Heart left ventricle (tissue), 16 donors: ENCODE data around the gene GRM8. TPM values are rescaled to one million over a fixed set of nuclear protein-coding genes. Genes with fewer than 3 reads are reported as not detected.

ENCODE experiments used
- ATAC-seq, 4 donors: fragments of 200-7000 bp; cut with Tn5 transposase; one replicate each; pipeline ENCODE4 v1.9.1; 2020 to 2022; ENCODE audit warnings: moderate library complexity in 4 of 4, mild to moderate bottlenecking in 3 of 4, moderate number of reproducible peaks in 1 of 4
- DNase-seq, 5 donors: peaks; one replicate each; pipeline ENCODE4 v3.0.0-alpha.2; 2020
- H3K27ac ChIP-seq, 12 donors: fragments of 200-600 bp; sonication (generic) in 4 of 12; one replicate each; pipeline versions ENCODE4 v1.5.0 to v1.8.0; 2016 to 2022; ENCODE audit warnings: mild to moderate bottlenecking in 2 of 12
- H3K27me3 ChIP-seq, 9 donors: fragments of 200-600 bp; sonication (generic) in 2 of 9; one replicate each; pipeline versions ENCODE4 v1.5.1 to v1.8.0; 2016 to 2022; ENCODE audit warnings: mild to moderate bottlenecking in 3 of 9
- H3K36me3 ChIP-seq, 9 donors: fragments of 200-600 bp; sonication (generic) in 2 of 9; one replicate each; pipeline versions ENCODE4 v1.5.0 to v1.8.0; 2018 to 2022; ENCODE audit warnings: mild to moderate bottlenecking in 2 of 9
- H3K4me1 ChIP-seq, 12 donors: fragments of 200-600 bp; sonication (generic) in 4 of 12; one replicate each; pipeline versions ENCODE4 v1.5.0 to v1.8.0; 2016 to 2022; ENCODE audit warnings: mild to moderate bottlenecking in 3 of 12
- H3K4me3 ChIP-seq, 12 donors: fragments of 200-600 bp; sonication (generic) in 4 of 12; one replicate each; pipeline versions ENCODE4 v1.5.0 to v1.8.0; 2017 to 2022; ENCODE audit warnings: mild to moderate bottlenecking in 9 of 12, moderate library complexity in 4 of 12
- H3K9me3 ChIP-seq, 12 donors: fragments of 200-600 bp; sonication (generic) in 4 of 12; one replicate each; pipeline versions ENCODE4 v1.5.0 to v1.8.0; 2016 to 2022; ENCODE audit warnings: mild to moderate bottlenecking in 1 of 12
- CTCF ChIP-seq, 12 donors: fragments of 200-600 bp; sonication (generic) in 4 of 12; IDR thresholded peaks; one replicate each; pipeline versions ENCODE4 v1.5.0 to v1.8.0; 2018 to 2022; ENCODE audit warnings: antibody characterized with exemption in 12 of 12, mild to moderate bottlenecking in 5 of 12
- POLR2A ChIP-seq, 2 donors: fragments of 450-650 bp; IDR thresholded peaks; one replicate each; pipeline ENCODE4 v1.6.1; 2017; ENCODE audit warnings: antibody characterized with exemption in 2 of 2, mild to moderate bottlenecking in 2 of 2, moderate library complexity in 2 of 2
- WGBS, 4 donors: extraction: QIAGEN DNeasy Blood & Tissue Kit in 2 of 4; methylation state at CpG; one replicate each; pipeline versions ENCODE4 v1.1.5 to v1.1.7; 2013 to 2018; 5-methylcytosine and 5-hydroxymethylcytosine counted together
- intact Hi-C, 10 donors: fragments of 100-400 bp; cut with DNase I; formaldehyde crosslinking; loops; one replicate each; pipeline versions ENCODE4 v1.11.1 to v1.14.2; 2022
- polyA plus RNA-seq, 2 donors: library from polyadenylated mRNA; stranded (reverse); fragments of 200-250 nt; gene quantifications; one replicate each; pipeline ENCODE4 v1.2.3, GENCODE V29; 2013
- total RNA-seq, 9 donors: library from RNA; depleted of rRNA in 2 of 9; stranded (reverse); fragments of >200 nt in 2 of 9; fragmentation: NEBNext Ultra II Directional in 3 of 9; extraction: Animal tissue kit (Norgen Biotek cat#: 25700) in 3 of 9; gene quantifications; one replicate each; pipeline versions ENCODE4 v1.1.0 to v1.2.4, GENCODE V29; 2016 to 2023
- donor health status: ischemic (EF 13 %, LVEDD 7.1; RV severe dilation, severe dysfunction).
- donor health status: healthy with polysubstance abuse.
- donor health status: DM: no; HTN: yes; CAD: no.
- donor health status: DM: no; HTN: no; CAD: no.
- donor health status: ischemic (EF 25% LVEDD 6.9; RV normal size, moderate dysfunction).
- donor health status: ischemic (EF 25% LVEDD 5.7; RV mildly dilated, moderate dysfunction).
- donor health status: healthy.
- donor health status: DM: yes; HTN: yes; CAD: no.
- donor health status: ischemic (EF 35%, LVEDD 5.7; RV mildly dilated, moderate dysfunction).
- donor health status: nonischemic (EF 11% LVEDD 7.7; RV severe dilation, severe dysfunction).
- donor health status: DM: yes; HTN: yes; CAD: no.
- donor health status: PGD.
- donor health status: ischemic (EF 29% LVEDD 5.4; RV normal size, mild dysfunction).
- donor health status: nonischemic (EF 23%, LVEDD 6.1; RV moderate dilation, normal function).

GRM8 gene
- total and polyA plus RNA-seq, 11 donors: 0.21 to 0.75 (median 0.32) TPM; not detected in 5

GRCh38 chr7:126957443-126957842 lies 295.3 kb downstream of the GRM8 start:
- H3K9me3 ChIP-seq: peaks cover 0 to 9% (median 0%) of the 10 kb centered on the region in 12 donors
- H3K27ac ChIP-seq: no peak overlapping the region
- DNase-seq (no peak), ATAC-seq (no peak)
- no peaks in the 10 kb centered on the region for H3K36me3 ChIP-seq
- no peak overlapping the region for H3K4me3 ChIP-seq
- H3K27me3 ChIP-seq: no peaks in the 10 kb centered on the region
- TF ChIP-seq CTCF (IDR thresholded peaks at IDR 0.05) (no peak), POLR2A (IDR thresholded peaks at IDR 0.05) (no peak)
- intact Hi-C loops: no loop called here
- WGBS, 4 donors: 74 to 87% (median 82%) methylated on average over 5 to 9 of the region's 9 CpGs
- H3K4me1 ChIP-seq: no peaks in the 10 kb centered on the region

- intact Hi-C loops: no loop called here
- Histone ChIP-seq H3K4me1 (no peaks in the 10 kb centered on the region), H3K27ac (no peak overlapping the region), H3K9me3 (peaks cover 0 to 9% (median 0%) of the 10 kb centered on the region in 12 donors), H3K36me3 (no peaks in the 10 kb centered on the region), H3K4me3 (no peak overlapping the region), H3K27me3 (no peaks in the 10 kb centered on the region)
- DNase-seq (no peak), ATAC-seq (no peak)
- 27 to 39% (median 30%) methylated on average over 2 of the region's 2 CpGs for WGBS, 4 donors
- TF ChIP-seq CTCF (IDR thresholded peaks at IDR 0.05): no peak
Measured at GRCh38 chr7:126953461-126953860, 299.3 kb downstream of the GRM8 start.

GRCh38 chr7:126948664-126949063 lies 304.1 kb downstream of the GRM8 start:
- intact Hi-C loops: no loop called here
- Histone ChIP-seq H3K9me3 (no peaks in the 10 kb centered on the region), H3K36me3 (no peaks in the 10 kb centered on the region), H3K4me3 (no peak overlapping the region), H3K4me1 (no peaks in the 10 kb centered on the region), H3K27me3 (no peaks in the 10 kb centered on the region), H3K27ac (no peak overlapping the region)
- no peak for ATAC-seq
- TF ChIP-seq POLR2A (IDR thresholded peaks at IDR 0.05): no peak
- TF ChIP-seq CTCF (IDR thresholded peaks at IDR 0.05): no peak
- WGBS, 4 donors: 77 to 90% (median 84%) methylated on average over 4 of the region's 4 CpGs
- DNase-seq: no peak

- Histone ChIP-seq H3K27me3 (no peaks in the 10 kb centered on the region), H3K4me3 (no peak overlapping the region), H3K36me3 (no peaks in the 10 kb centered on the region), H3K9me3 (no peaks in the 10 kb centered on the region), H3K4me1 (no peaks in the 10 kb centered on the region), H3K27ac (no peak overlapping the region)
- intact Hi-C loops: no loop called here
- WGBS, 4 donors: 66 to 80% (median 73%) methylated on average over 4 of the region's 4 CpGs
- DNase-seq (no peak), ATAC-seq (no peak)
- TF ChIP-seq POLR2A (IDR thresholded peaks at IDR 0.05): no peak
- TF ChIP-seq CTCF (IDR thresholded peaks at IDR 0.05): no peak
Measured at GRCh38 chr7:126940723-126941307, 311.9 kb downstream of the GRM8 start.
